HEK293 (cell line): Measurements from ENCODE around the gene FAM200C.

Experiments
- ZNF335 ChIP-seq: fragments of 450-650 bp; formaldehyde crosslinking; conservative IDR thresholded peaks from 2 replicates; pipeline ENCODE4 v1.5.1; 2016; ENCODE audit warnings: missing biosample characterization, missing genetic modification characterization
- ZNF501 ChIP-seq: fragments of 450-650 bp; formaldehyde crosslinking; IDR thresholded peaks from 2 replicates; pipeline ENCODE4 v1.5.1; 2016; ENCODE audit warnings: missing biosample characterization, missing genetic modification characterization
- TF ChIP-seq, protein P1 (sequence below): fragments of 450-650 bp; formaldehyde crosslinking; IDR thresholded peaks from 2 replicates; pipeline ENCODE4 v1.5.1; 2016; ENCODE audit warnings: missing biosample characterization, missing genetic modification characterization

GRCh38 chr5:160427607-160428006, 27.8 kb upstream of the FAM200C start:
- TF ChIP-seq, protein P1, sequence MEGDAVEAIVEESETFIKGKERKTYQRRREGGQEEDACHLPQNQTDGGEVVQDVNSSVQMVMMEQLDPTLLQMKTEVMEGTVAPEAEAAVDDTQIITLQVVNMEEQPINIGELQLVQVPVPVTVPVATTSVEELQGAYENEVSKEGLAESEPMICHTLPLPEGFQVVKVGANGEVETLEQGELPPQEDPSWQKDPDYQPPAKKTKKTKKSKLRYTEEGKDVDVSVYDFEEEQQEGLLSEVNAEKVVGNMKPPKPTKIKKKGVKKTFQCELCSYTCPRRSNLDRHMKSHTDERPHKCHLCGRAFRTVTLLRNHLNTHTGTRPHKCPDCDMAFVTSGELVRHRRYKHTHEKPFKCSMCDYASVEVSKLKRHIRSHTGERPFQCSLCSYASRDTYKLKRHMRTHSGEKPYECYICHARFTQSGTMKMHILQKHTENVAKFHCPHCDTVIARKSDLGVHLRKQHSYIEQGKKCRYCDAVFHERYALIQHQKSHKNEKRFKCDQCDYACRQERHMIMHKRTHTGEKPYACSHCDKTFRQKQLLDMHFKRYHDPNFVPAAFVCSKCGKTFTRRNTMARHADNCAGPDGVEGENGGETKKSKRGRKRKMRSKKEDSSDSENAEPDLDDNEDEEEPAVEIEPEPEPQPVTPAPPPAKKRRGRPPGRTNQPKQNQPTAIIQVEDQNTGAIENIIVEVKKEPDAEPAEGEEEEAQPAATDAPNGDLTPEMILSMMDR (tag by site-specific recombination) = no peak
- no peak for TF ChIP-seq ZNF335 (tag by site-specific recombination)
- no peak for TF ChIP-seq ZNF501
